OCI-LY3 (cell line): ENCODE data around the gene HIVEP3.

Experiments
- H2AFZ ChIP-seq: fragments of 200-600, 300-600 bp; shearing (Covaris generic); 2 replicates; pipeline ENCODE4 v1.6.0; 2014; ENCODE audit warnings: antibody characterized with exemption, low read depth, low read length
- H3K27ac ChIP-seq: fragments of 200-600, 300-600 bp; sonication (generic); 2 replicates; pipeline ENCODE4 v1.5.1; 2014; ENCODE audit warnings: mild to moderate bottlenecking, low read length, moderate library complexity, mixed read lengths
- H3K27me3 ChIP-seq: fragments of 200-600, 300-600 bp; sonication (generic); 2 replicates; pipeline ENCODE4 v1.6.1; 2014; ENCODE audit warnings: low read depth, low read length, mixed read lengths
- H3K36me3 ChIP-seq: fragments of 200-600, 300-600 bp; sonication (generic); replicated peaks from 2 replicates; pipeline ENCODE3; 2014; ENCODE audit warnings: low read depth, low read length, mixed read lengths
- H3K4me1 ChIP-seq: fragments of 300-600, 200-600 bp; sonication (generic); 2 replicates; pipeline ENCODE4 v1.6.1; 2014; ENCODE audit warnings: low read length, mixed read lengths
- H3K4me2 ChIP-seq: fragments of 200-600, 300-600 bp; sonication (generic); 2 replicates; pipeline ENCODE4 v1.6.1; 2014; ENCODE audit warnings: low read length, mixed read lengths
- H3K4me3 ChIP-seq: fragments of 300-600, 200-600 bp; sonication (generic); 2 replicates; pipeline ENCODE4 v1.5.1; 2014; ENCODE audit warnings: antibody characterized with exemption, mild to moderate bottlenecking, low read length, moderate library complexity
- H3K79me2 ChIP-seq: fragments of 300-600, 200-600 bp; shearing (Covaris generic); 2 replicates; pipeline ENCODE4 v1.6.1; 2014; ENCODE audit warnings: mild to moderate bottlenecking, low read length, mixed read lengths
- H3K9ac ChIP-seq: fragments of 300-600, 200-600 bp; shearing (Covaris generic); 2 replicates; pipeline ENCODE4 v1.6.0; 2014; ENCODE audit warnings: mild to moderate bottlenecking, low read length, moderate library complexity
- H3K9me3 ChIP-seq: fragments of 200-600, 300-600 bp; shearing (Covaris generic); 2 replicates; pipeline ENCODE4 v1.6.1; 2014; ENCODE audit warnings: low read length, mixed read lengths; ENCODE audit not compliant: insufficient read depth
- H4K20me1 ChIP-seq: fragments of 200-600, 300-600 bp; sonication (generic); 2 replicates; pipeline ENCODE4 v1.6.1; 2016; ENCODE audit warnings: low read length, mixed read lengths; ENCODE audit not compliant: insufficient read depth
- CTCF ChIP-seq: fragments of 200-600, 300-600 bp; sonication (generic); IDR thresholded peaks from 2 replicates; pipeline ENCODE4 v1.5.1; 2014; ENCODE audit warnings: antibody characterized with exemption, low read length, low read depth
- EZH2phosphoT487 ChIP-seq: fragments of 200-600 bp; shearing (Covaris generic); IDR thresholded peaks from 2 replicates; pipeline ENCODE4 v1.6.1; 2018; ENCODE audit warnings: antibody characterized with exemption, mixed run types, low read depth

The HIVEP3 gene

DNA sequence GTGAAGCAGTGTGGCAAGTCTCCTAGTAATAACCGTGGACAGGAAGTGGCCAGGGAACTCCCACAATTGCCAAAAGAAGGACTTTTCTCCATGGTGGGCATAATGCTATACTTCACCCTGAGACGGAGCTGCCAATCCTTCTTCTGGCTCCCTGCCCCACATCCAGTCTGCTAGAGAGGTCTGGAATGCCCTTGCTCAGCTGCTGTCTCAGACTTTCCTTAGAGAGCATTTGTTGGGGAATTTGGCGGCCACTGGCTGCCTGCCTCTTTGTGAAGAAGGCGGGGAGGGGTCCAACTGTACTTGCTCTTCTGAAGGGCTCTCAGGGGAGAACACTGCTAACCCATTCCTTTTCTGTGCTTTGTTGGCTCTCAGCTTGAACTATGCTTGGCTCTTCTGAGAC is 310.5 kb downstream of the HIVEP3 start:
- peaks cover 25% of the 10 kb centered on the region for H3K36me3 ChIP-seq
- peaks cover 89% of the 10 kb centered on the region for H4K20me1 ChIP-seq
- no peaks in the 10 kb centered on the region for H3K9me3 ChIP-seq
- H3K27me3 ChIP-seq, result no peaks in the 10 kb centered on the region
- no peak overlapping the region for H3K4me2 ChIP-seq
- no peak overlapping the region for H2AFZ ChIP-seq
- H3K9ac ChIP-seq, result no peak overlapping the region
- TF ChIP-seq EZH2phosphoT487, result no peak
- no peak for TF ChIP-seq CTCF
- H3K4me3 ChIP-seq, result no peak overlapping the region
- no peaks in the 10 kb centered on the region for H3K4me1 ChIP-seq
- H3K27ac ChIP-seq, result no peak overlapping the region
- H3K79me2 ChIP-seq, result peaks cover 96% of the 10 kb centered on the region

GRCh38 chr1:41607808-41608207 is 310.9 kb downstream of the HIVEP3 start:
- H3K36me3 ChIP-seq, result peaks cover 25% of the 10 kb centered on the region
- peaks cover 85% of the 10 kb centered on the region for H4K20me1 ChIP-seq
- H3K9ac ChIP-seq, result no peak overlapping the region
- TF ChIP-seq EZH2phosphoT487 (no peak), CTCF (no peak)
- no peaks in the 10 kb centered on the region for H3K27me3 ChIP-seq
- no peak overlapping the region for H3K27ac ChIP-seq
- no peak overlapping the region for H3K4me3 ChIP-seq
- H2AFZ ChIP-seq, result no peak overlapping the region
- peaks cover 96% of the 10 kb centered on the region for H3K79me2 ChIP-seq
- no peaks in the 10 kb centered on the region for H3K9me3 ChIP-seq
- no peak overlapping the region for H3K4me2 ChIP-seq
- no peaks in the 10 kb centered on the region for H3K4me1 ChIP-seq

DNA sequence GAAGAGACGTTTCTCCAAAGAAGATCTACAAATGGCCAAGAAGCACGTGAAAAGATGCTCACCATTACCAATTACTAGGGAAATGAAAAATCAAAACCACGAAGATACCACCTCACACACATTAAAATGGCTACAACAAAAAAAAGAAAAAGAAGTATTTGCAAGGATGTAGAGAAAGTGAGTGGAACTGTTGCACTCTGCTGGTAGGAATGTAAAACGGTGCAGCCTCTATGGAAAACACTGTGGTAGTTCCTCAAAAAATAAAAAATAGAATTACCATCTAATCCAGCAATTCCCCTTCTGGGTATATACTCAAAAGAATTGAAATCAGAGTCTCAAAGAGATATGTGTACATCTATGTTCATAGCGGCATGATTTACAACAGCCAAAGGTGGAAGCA is 318.8 kb downstream of the HIVEP3 start:
- Histone ChIP-seq H3K9me3 (no peaks in the 10 kb centered on the region), H3K79me2 (peaks cover 98% of the 10 kb centered on the region), H2AFZ (no peak overlapping the region), H3K36me3 (peaks cover 7% of the 10 kb centered on the region), H3K9ac (no peak overlapping the region), H3K4me2 (no peak overlapping the region), H3K4me3 (no peak overlapping the region), H3K27me3 (no peaks in the 10 kb centered on the region), H4K20me1 (peaks cover 66% of the 10 kb centered on the region), H3K27ac (no peak overlapping the region), H3K4me1 (no peaks in the 10 kb centered on the region; the same call in 1 of the 2 replicates)
- TF ChIP-seq EZH2phosphoT487 (no peak), CTCF (no peak)

DNA sequence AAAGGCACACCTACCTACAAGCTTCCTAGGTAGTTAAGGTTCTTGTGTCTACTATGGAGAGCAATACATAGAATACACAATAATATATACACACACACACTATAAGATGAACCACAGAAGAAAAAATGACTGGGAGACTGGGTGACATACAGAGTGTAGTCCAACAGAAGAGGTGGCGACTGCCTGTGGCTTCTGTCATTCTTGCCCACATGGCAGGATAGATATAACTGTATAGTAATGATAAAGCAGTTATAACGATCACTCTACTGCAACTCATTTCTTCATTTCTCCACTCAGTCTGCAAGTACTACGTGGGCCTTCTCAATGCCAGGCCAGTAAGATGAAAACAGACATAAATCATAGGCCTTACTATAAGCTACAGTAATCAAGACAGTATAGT is 320.4 kb downstream of the HIVEP3 start:
- Histone ChIP-seq H3K27me3 (no peaks in the 10 kb centered on the region), H3K36me3 (peaks cover 7% of the 10 kb centered on the region), H3K79me2 (peaks cover 98% of the 10 kb centered on the region), H3K4me2 (no peak overlapping the region), H3K4me3 (no peak overlapping the region), H3K9ac (no peak overlapping the region), H4K20me1 (peaks cover 67% of the 10 kb centered on the region), H3K9me3 (no peaks in the 10 kb centered on the region), H3K27ac (no peak overlapping the region), H2AFZ (no peak overlapping the region), H3K4me1 (no peaks in the 10 kb centered on the region; the same call in 1 of the 2 replicates)
- TF ChIP-seq CTCF (no peak), EZH2phosphoT487 (no peak)
